ENCODE results near the gene CD37.

DNA sequence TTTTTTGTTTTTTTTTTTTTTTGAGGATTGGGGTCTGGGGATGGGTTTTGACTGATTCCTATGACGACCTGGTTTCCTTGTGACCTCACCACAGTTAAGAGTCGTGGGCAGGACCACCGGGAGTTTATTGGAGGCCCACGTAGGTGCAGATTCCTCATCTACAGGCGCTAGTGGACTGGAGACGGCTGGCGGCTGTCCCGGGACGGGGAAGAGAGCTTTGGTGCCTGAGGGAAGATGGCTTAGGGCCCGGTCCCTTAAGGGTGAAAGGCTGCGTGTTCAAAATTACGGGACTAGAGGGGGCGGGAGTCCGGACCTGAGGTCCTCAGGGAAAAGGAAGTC lies 27.7 kb downstream of the CD37 start:
- TF ChIP-seq, protein P1, sequence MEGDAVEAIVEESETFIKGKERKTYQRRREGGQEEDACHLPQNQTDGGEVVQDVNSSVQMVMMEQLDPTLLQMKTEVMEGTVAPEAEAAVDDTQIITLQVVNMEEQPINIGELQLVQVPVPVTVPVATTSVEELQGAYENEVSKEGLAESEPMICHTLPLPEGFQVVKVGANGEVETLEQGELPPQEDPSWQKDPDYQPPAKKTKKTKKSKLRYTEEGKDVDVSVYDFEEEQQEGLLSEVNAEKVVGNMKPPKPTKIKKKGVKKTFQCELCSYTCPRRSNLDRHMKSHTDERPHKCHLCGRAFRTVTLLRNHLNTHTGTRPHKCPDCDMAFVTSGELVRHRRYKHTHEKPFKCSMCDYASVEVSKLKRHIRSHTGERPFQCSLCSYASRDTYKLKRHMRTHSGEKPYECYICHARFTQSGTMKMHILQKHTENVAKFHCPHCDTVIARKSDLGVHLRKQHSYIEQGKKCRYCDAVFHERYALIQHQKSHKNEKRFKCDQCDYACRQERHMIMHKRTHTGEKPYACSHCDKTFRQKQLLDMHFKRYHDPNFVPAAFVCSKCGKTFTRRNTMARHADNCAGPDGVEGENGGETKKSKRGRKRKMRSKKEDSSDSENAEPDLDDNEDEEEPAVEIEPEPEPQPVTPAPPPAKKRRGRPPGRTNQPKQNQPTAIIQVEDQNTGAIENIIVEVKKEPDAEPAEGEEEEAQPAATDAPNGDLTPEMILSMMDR (IDR thresholded peaks at IDR 0.05), result no peak
- TF ChIP-seq POLR2A (IDR thresholded peaks at IDR 0.05), result no peak
